MM.1S (cell line): ENCODE measurements around the gene MRPL28.

Source experiments
- DNase-seq: peaks from one replicate; pipeline ENCODE4 v3.0.0-alpha.2; 2015
- H2AFZ ChIP-seq: fragments of 300-600 bp; sonication (generic); 2 replicates; pipeline ENCODE4 v1.6.0; 2016; ENCODE audit warnings: antibody characterized with exemption, low read length
- H3F3A ChIP-seq: fragments of 300-600 bp; sonication (generic); 2 replicates; pipeline ENCODE4 v1.6.1; 2016; ENCODE audit warnings: mild to moderate bottlenecking, antibody characterized with exemption, low read length, moderate library complexity, mixed read lengths; ENCODE audit not compliant: insufficient read depth
- H3K27ac ChIP-seq: fragments of 300-600 bp; sonication (generic); 2 replicates; pipeline ENCODE4 v1.5.1; 2016; ENCODE audit warnings: mild to moderate bottlenecking, low read length
- H3K27me3 ChIP-seq: fragments of 300-600 bp; sonication (generic); replicated peaks from 2 replicates; pipeline ENCODE4 v1.6.0; 2016; ENCODE audit warnings: low read length; ENCODE audit not compliant: insufficient read depth
- H3K36me3 ChIP-seq: fragments of 300-600 bp; sonication (generic); replicated peaks from 2 replicates; pipeline ENCODE4 v1.6.1; 2016; ENCODE audit warnings: mild to moderate bottlenecking, low read length, mixed read lengths; ENCODE audit not compliant: insufficient read depth
- H3K4me1 ChIP-seq: fragments of 300-600 bp; sonication (generic); 2 replicates; pipeline ENCODE4 v1.6.1; 2016; ENCODE audit warnings: low read length, mixed read lengths
- H3K4me2 ChIP-seq: fragments of 300-600 bp; sonication (generic); 2 replicates; pipeline ENCODE4 v1.6.0; 2016; ENCODE audit warnings: low read depth, low read length
- H3K4me3 ChIP-seq: fragments of 300-600 bp; sonication (generic); 2 replicates; pipeline ENCODE4 v1.5.1; 2016; ENCODE audit warnings: low read length, mixed read lengths
- H3K79me2 ChIP-seq: fragments of 300-600 bp; sonication (generic); 2 replicates; pipeline ENCODE4 v1.6.1; 2016; ENCODE audit warnings: mixed run types, low read length, mixed read lengths
- H3K9ac ChIP-seq: fragments of 300-600 bp; sonication (generic); 2 replicates; pipeline ENCODE4 v1.6.1; 2016; ENCODE audit warnings: low read length, mixed read lengths
- H3K9me2 ChIP-seq: fragments of 300-600 bp; sonication (generic); replicated peaks from 2 replicates; pipeline ENCODE4 v1.6.1; 2016; ENCODE audit warnings: mild to moderate bottlenecking, low read length, mixed read lengths; ENCODE audit not compliant: insufficient read depth
- H3K9me3 ChIP-seq: fragments of 300-600 bp; sonication (generic); replicated peaks from 2 replicates; pipeline ENCODE4 v1.6.1; 2016; ENCODE audit warnings: mild to moderate bottlenecking, low read length, mixed read lengths; ENCODE audit not compliant: insufficient read depth
- H4K20me1 ChIP-seq: fragments of 300-600 bp; sonication (generic); 2 replicates; pipeline ENCODE4 v1.6.1; 2016; ENCODE audit warnings: mild to moderate bottlenecking, low read length, moderate library complexity, mixed read lengths; ENCODE audit not compliant: insufficient read depth
- CTCF ChIP-seq: fragments of 300-600 bp; sonication (generic); IDR thresholded peaks from 2 replicates; pipeline ENCODE4 v1.5.1; 2016; ENCODE audit warnings: antibody characterized with exemption, low read length, mixed read lengths
- EZH2 ChIP-seq: fragments of 300-600 bp; sonication (generic); optimal IDR thresholded peaks from 2 replicates; pipeline ENCODE3; 2017; ENCODE audit warnings: low read depth, mild to moderate bottlenecking, antibody characterized with exemption, low read length, mixed read lengths
- EZH2phosphoT487 ChIP-seq: fragments of 300-600 bp; sonication (generic); IDR thresholded peaks from 2 replicates; pipeline ENCODE4 v1.6.1; 2018; ENCODE audit warnings: antibody characterized with exemption, low read length

The MRPL28 gene

GRCh38 chr16:340370-341091 lies 29.8 kb downstream of the MRPL28 start:
- no peaks in the 10 kb centered on the region for H3K36me3 ChIP-seq
- H3K79me2 ChIP-seq = peaks cover 94% of the 10 kb centered on the region
- no peak overlapping the region for H3K27ac ChIP-seq
- H3K9me3 ChIP-seq = no peaks in the 10 kb centered on the region
- peaks cover 4% of the 10 kb centered on the region; the same call in 1 of the 2 replicates for H4K20me1 ChIP-seq
- H2AFZ ChIP-seq = no peak overlapping the region
- no peak for DNase-seq
- H3K4me3 ChIP-seq = no peak overlapping the region
- no peaks in the 10 kb centered on the region for H3F3A ChIP-seq
- H3K4me2 ChIP-seq = no peak overlapping the region
- H3K4me1 ChIP-seq = no peaks in the 10 kb centered on the region
- no peak for TF ChIP-seq EZH2
- H3K9ac ChIP-seq = no peak overlapping the region
- H3K27me3 ChIP-seq = no peaks in the 10 kb centered on the region
- H3K9me2 ChIP-seq = no peaks in the 10 kb centered on the region

GRCh38 chr16:339680-340079 lies 30.7 kb downstream of the MRPL28 start:
- Histone ChIP-seq H3K27me3 (no peaks in the 10 kb centered on the region), H3K9me2 (no peaks in the 10 kb centered on the region), H3K4me3 (no peak overlapping the region), H3K79me2 (peaks cover 94% of the 10 kb centered on the region), H3K9ac (no peak overlapping the region), H3F3A (no peaks in the 10 kb centered on the region), H3K36me3 (no peaks in the 10 kb centered on the region), H4K20me1 (peaks cover 4% of the 10 kb centered on the region; the same call in 1 of the 2 replicates), H3K27ac (no peak overlapping the region), H3K9me3 (no peaks in the 10 kb centered on the region), H2AFZ (no peak overlapping the region), H3K4me2 (no peak overlapping the region), H3K4me1 (no peaks in the 10 kb centered on the region)
- TF ChIP-seq EZH2phosphoT487 (no peak), EZH2 (no peak), CTCF (no peak)
- DNase-seq = no peak

- TF ChIP-seq EZH2 = no peak
- no peak for TF ChIP-seq EZH2phosphoT487
- no peak for TF ChIP-seq CTCF
- no peak for DNase-seq
- peaks cover 4% of the 10 kb centered on the region; the same call in 1 of the 2 replicates for H4K20me1 ChIP-seq
- no peaks in the 10 kb centered on the region for H3K4me1 ChIP-seq
- H3K4me2 ChIP-seq = no peak overlapping the region
- H3K9me3 ChIP-seq = no peaks in the 10 kb centered on the region
- H3K36me3 ChIP-seq = no peaks in the 10 kb centered on the region
- no peaks in the 10 kb centered on the region for H3K27me3 ChIP-seq
- H3F3A ChIP-seq = no peaks in the 10 kb centered on the region
- H3K9me2 ChIP-seq = no peaks in the 10 kb centered on the region
- H3K4me3 ChIP-seq = no peak overlapping the region
- peaks cover 94% of the 10 kb centered on the region for H3K79me2 ChIP-seq
- no peak overlapping the region for H3K9ac ChIP-seq
- no peak overlapping the region for H2AFZ ChIP-seq
- no peak overlapping the region for H3K27ac ChIP-seq
These were observed 32.3 kb downstream of the MRPL28 start for GRCh38 chr16:337975-338575.

- peaks cover 94% of the 10 kb centered on the region for H3K79me2 ChIP-seq
- TF ChIP-seq EZH2 (no peak), CTCF (no peak), EZH2phosphoT487 (no peak)
- no peaks in the 10 kb centered on the region for H3K27me3 ChIP-seq
- H3K9me3 ChIP-seq = no peaks in the 10 kb centered on the region
- H3K9ac ChIP-seq = no peak overlapping the region
- peaks cover 4% of the 10 kb centered on the region; the same call in 1 of the 2 replicates for H4K20me1 ChIP-seq
- H3K4me2 ChIP-seq = no peak overlapping the region
- no peaks in the 10 kb centered on the region for H3F3A ChIP-seq
- no peak overlapping the region for H3K27ac ChIP-seq
- DNase-seq = no peak
- H3K4me3 ChIP-seq = no peak overlapping the region
- no peaks in the 10 kb centered on the region for H3K36me3 ChIP-seq
- H3K9me2 ChIP-seq = no peaks in the 10 kb centered on the region
- no peaks in the 10 kb centered on the region for H3K4me1 ChIP-seq
- H2AFZ ChIP-seq = no peak overlapping the region
These were observed 32.9 kb downstream of the MRPL28 start for GRCh38 chr16:337437-337836.
